ENCODE data around the gene SMYD3.

DNA sequence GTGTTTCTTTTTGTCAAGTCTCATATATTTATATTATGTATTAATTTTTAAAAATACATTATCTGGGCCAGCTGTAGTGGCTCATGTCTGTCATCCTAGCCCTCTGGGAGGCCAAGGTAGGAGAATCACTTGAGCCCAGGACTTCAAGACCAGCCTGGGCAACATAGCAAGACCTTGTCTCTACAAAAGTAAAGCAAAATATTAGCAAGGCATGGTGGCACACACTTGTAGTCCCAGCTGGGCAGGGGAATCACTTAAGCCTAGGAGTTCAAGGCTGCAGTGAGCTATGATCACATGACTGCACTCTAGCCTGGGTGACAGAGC, 189.1 kb downstream of the SMYD3 start:
- TF ChIP-seq CTCF (conservative IDR thresholded peaks at IDR 0.05 in 1 of 2, IDR thresholded peaks at IDR 0.05 in 1 of 2; ENCODE audit: low read depth in 1 of 2, low read length in 2 of 2) (no peak), EZH2 (IDR thresholded peaks at IDR 0.05; ENCODE audit: low read length, missing control alignments) (no peak)
